DND-41 (cell line): Measurements from ENCODE around the gene PPP1R15B.

Experiments used
- ATAC-seq: fragments of 200-7000 bp; cut with Tn5 transposase; 3 replicates; pipeline ENCODE4 v1.9.1; 2021; ENCODE audit warnings: low read depth; ENCODE audit not compliant: insufficient read depth
- DNase-seq: peaks from one replicate; pipeline ENCODE4 v3.0.0-alpha.2; 2020
- H2AFZ ChIP-seq: 2 replicates; pipeline ENCODE4 v1.6.0; 2012; ENCODE audit warnings: low read depth, low read length
- H3K27ac ChIP-seq: 2 replicates; pipeline ENCODE4 v1.5.1; 2012; ENCODE audit warnings: low read length, inconsistent platforms
- H3K27me3 ChIP-seq: fragments of 200-600 bp; sonication (generic); 2 replicates; pipeline ENCODE4 v1.6.0; 2012; ENCODE audit warnings: low read length, mild to moderate bottlenecking, inconsistent platforms; ENCODE audit not compliant: insufficient read depth, poor library complexity
- H3K36me3 ChIP-seq: 2 replicates; pipeline ENCODE4 v1.5.1; 2012; ENCODE audit warnings: low read length, inconsistent platforms; ENCODE audit not compliant: insufficient read depth
- H3K4me1 ChIP-seq: 2 replicates; pipeline ENCODE4 v1.5.1; 2012; ENCODE audit warnings: mild to moderate bottlenecking, low read length; ENCODE audit not compliant: insufficient read depth
- H3K4me2 ChIP-seq: 2 replicates; pipeline ENCODE4 v1.6.0; 2012; ENCODE audit warnings: mild to moderate bottlenecking, moderate library complexity, low read length, inconsistent platforms; ENCODE audit not compliant: insufficient read depth
- H3K4me3 ChIP-seq, 2 experiments: fragments of 200-600 bp in 1 of 2; shearing (Covaris generic) in 1 of 2; 2 replicates each; pipeline ENCODE4 v1.5.1; 2012 to 2016; ENCODE audit warnings: inconsistent platforms in 2 of 2, low read length in 2 of 2, mild to moderate bottlenecking in 2 of 2, low read depth in 1 of 2, moderate library complexity in 1 of 2
- H3K79me2 ChIP-seq: 2 replicates; pipeline ENCODE4 v1.6.0; 2012; ENCODE audit warnings: low read length, inconsistent platforms; ENCODE audit not compliant: insufficient read depth
- H3K9ac ChIP-seq: 2 replicates; pipeline ENCODE4 v1.6.0; 2012; ENCODE audit warnings: low read depth, mild to moderate bottlenecking, inconsistent platforms, low read length, moderate library complexity
- H3K9me3 ChIP-seq: 2 replicates; pipeline ENCODE4 v1.5.1; 2012; ENCODE audit warnings: low read length, moderate library complexity, mild to moderate bottlenecking, inconsistent platforms; ENCODE audit not compliant: insufficient read depth, severe bottlenecking
- H4K20me1 ChIP-seq: 2 replicates; pipeline ENCODE4 v1.6.0; 2012; ENCODE audit warnings: low read length; ENCODE audit not compliant: insufficient read depth
- CTCF ChIP-seq: IDR thresholded peaks from 2 replicates; pipeline ENCODE4 v1.5.1; 2012; ENCODE audit warnings: borderline replicate concordance, low read length, moderate library complexity, mild to moderate bottlenecking; ENCODE audit not compliant: poor library complexity, severe bottlenecking; ENCODE audit errors: extremely low read depth
- EZH2 ChIP-seq: IDR thresholded peaks from 3 replicates; pipeline ENCODE4 v1.6.1; 2012; ENCODE audit warnings: borderline replicate concordance, low read depth, mild to moderate bottlenecking, moderate library complexity, low read length, inconsistent platforms; ENCODE audit not compliant: severe bottlenecking

PPP1R15B gene

GRCh38 chr1:204435872-204436271 lies 24.3 kb upstream of the PPP1R15B start:
- H2AFZ ChIP-seq = no peak overlapping the region
- H3K4me2 ChIP-seq = no peak overlapping the region
- no peaks in the 10 kb centered on the region for H3K4me1 ChIP-seq
- H3K79me2 ChIP-seq = no peaks in the 10 kb centered on the region
- peaks cover 72% of the 10 kb centered on the region for H3K36me3 ChIP-seq
- H3K27ac ChIP-seq = no peak overlapping the region
- TF ChIP-seq EZH2 (no peak), CTCF (no peak)
- H4K20me1 ChIP-seq = no peaks in the 10 kb centered on the region
- DNase-seq (no peak), ATAC-seq (no peak)
- no peaks in the 10 kb centered on the region for H3K27me3 ChIP-seq
- H3K9me3 ChIP-seq = no peaks in the 10 kb centered on the region
- no peak overlapping the region for H3K9ac ChIP-seq
- H3K4me3 ChIP-seq = no peak overlapping the region

- H3K4me1 ChIP-seq = no peaks in the 10 kb centered on the region
- H3K4me2 ChIP-seq = no peak overlapping the region
- no peaks in the 10 kb centered on the region for H3K9me3 ChIP-seq
- no peaks in the 10 kb centered on the region for H4K20me1 ChIP-seq
- TF ChIP-seq CTCF (no peak), EZH2 (no peak)
- H3K9ac ChIP-seq = no peak overlapping the region
- H2AFZ ChIP-seq = no peak overlapping the region
- DNase-seq (no peak), ATAC-seq (no peak)
- H3K4me3 ChIP-seq = no peak overlapping the region
- H3K27ac ChIP-seq = no peak overlapping the region
- no peaks in the 10 kb centered on the region for H3K27me3 ChIP-seq
- H3K36me3 ChIP-seq = peaks cover 73% of the 10 kb centered on the region
- no peaks in the 10 kb centered on the region for H3K79me2 ChIP-seq
Observed at GRCh38 chr1:204435381-204435831, 23.8 kb upstream of the PPP1R15B start.

GRCh38 chr1:204434116-204434755 lies 22.6 kb upstream of the PPP1R15B start:
- H3K4me1 ChIP-seq = no peaks in the 10 kb centered on the region
- ATAC-seq (no peak), DNase-seq (no peak)
- no peaks in the 10 kb centered on the region for H3K9me3 ChIP-seq
- TF ChIP-seq EZH2 (no peak), CTCF (no peak)
- no peak overlapping the region for H3K4me2 ChIP-seq
- no peaks in the 10 kb centered on the region for H4K20me1 ChIP-seq
- H3K27me3 ChIP-seq = no peaks in the 10 kb centered on the region
- no peak overlapping the region for H3K4me3 ChIP-seq
- H3K79me2 ChIP-seq = no peaks in the 10 kb centered on the region
- H3K9ac ChIP-seq = no peak overlapping the region
- no peak overlapping the region for H3K27ac ChIP-seq
- peaks cover 69% of the 10 kb centered on the region for H3K36me3 ChIP-seq
- H2AFZ ChIP-seq = no peak overlapping the region

GRCh38 chr1:204432708-204433107 lies 21.1 kb upstream of the PPP1R15B start:
- Histone ChIP-seq H3K79me2 (no peaks in the 10 kb centered on the region), H3K4me2 (no peak overlapping the region), H4K20me1 (no peaks in the 10 kb centered on the region), H3K9ac (no peak overlapping the region), H3K27me3 (no peaks in the 10 kb centered on the region), H3K27ac (no peak overlapping the region), H3K4me3 (no peak overlapping the region), H3K9me3 (no peaks in the 10 kb centered on the region), H2AFZ (no peak overlapping the region), H3K4me1 (no peaks in the 10 kb centered on the region), H3K36me3 (peaks cover 67% of the 10 kb centered on the region)
- DNase-seq (no peak), ATAC-seq (no peak)
- TF ChIP-seq CTCF (no peak), EZH2 (no peak)
